Cardiac muscle cell (in vitro differentiated cells and primary cell): Measurements from ENCODE around the gene APBA2. TPM values are rescaled to one million over a fixed set of nuclear protein-coding genes. Genes with fewer than 3 reads are reported as not detected.
"Not testable (repeated sequence)": the region's sequence is repeated elsewhere in the genome, so short reads cannot be mapped to it uniquely, and the experiment has no call there.

Experiments used
- DNase-seq, 2 donors: peaks; one replicate each; pipeline versions ENCODE4 v3.0.0 to v3.0.0-alpha.2; 2010 to 2017; ENCODE audit warnings: low read depth in 1 of 2, low spot score in 1 of 2
- H3K27ac ChIP-seq: fragments of 200-600 bp; sonication (generic); 2 replicates; pipeline ENCODE4 v1.5.1; 2016
- H3K27me3 ChIP-seq: fragments of 200-600 bp; sonication (generic); 2 replicates; pipeline ENCODE4 v1.6.0; 2016; ENCODE audit warnings: control low read depth
- H3K36me3 ChIP-seq: fragments of 200-600 bp; sonication (generic); 2 replicates; pipeline ENCODE4 v1.5.1; 2016; ENCODE audit warnings: control low read depth
- H3K4me1 ChIP-seq: fragments of 200-600 bp; sonication (generic); 2 replicates; pipeline ENCODE4 v1.8.1; 2017; ENCODE audit warnings: low read depth, mild to moderate bottlenecking, mixed run types
- H3K4me3 ChIP-seq: fragments of 200-600 bp; sonication (generic); 2 replicates; pipeline ENCODE4 v1.5.1; 2016; ENCODE audit warnings: mild to moderate bottlenecking
- H3K9me3 ChIP-seq: fragments of 200-600 bp; sonication (generic); 2 replicates; pipeline ENCODE4 v1.5.1; 2017; ENCODE audit warnings: low read depth, mild to moderate bottlenecking, control low read depth
- CTCF ChIP-seq: IDR thresholded peaks from 2 replicates; pipeline ENCODE4 v1.5.1; 2012; ENCODE audit warnings: low read depth, mild to moderate bottlenecking, low read length
- polyA plus RNA-seq: library from polyadenylated mRNA; unstranded; fragments of >200 nt; fragmentation: Nextera tagmentation; extraction: Ambion mirVana; gene quantifications from 2 replicates; pipeline ENCODE4 v1.2.1, GENCODE V29; 2016
- total RNA-seq: library from RNA; depleted of rRNA; stranded (reverse); fragments of >200 nt; gene quantifications from 2 replicates; pipeline ENCODE4 v1.2.3, GENCODE V29; 2016

Gene APBA2
- total and polyA plus RNA-seq, 2 experiments from 2014 or later, result 20.5 to 33.2 TPM

GRCh38 chr15:29039466-29040369, 153.9 kb downstream of the APBA2 start:
- no peak overlapping the region for H3K27ac ChIP-seq

GRCh38 chr15:29040370-29040751, 154.6 kb downstream of the APBA2 start:
- peak in 1 of 2 donors; percentile 58 for DNase-seq
- Histone ChIP-seq H3K36me3 (no peaks in the 10 kb centered on the region), H3K9me3 (no peaks in the 10 kb centered on the region), H3K4me1 (no peaks in the 10 kb centered on the region), H3K27ac (no peak overlapping the region), H3K27me3 (no peaks in the 10 kb centered on the region), H3K4me3 (no peak overlapping the region)
- no peak for TF ChIP-seq CTCF

More at GRCh38 chr15:29039466-29040369, 153.9 kb downstream of the APBA2 start:
- H3K4me3 ChIP-seq, result no peak overlapping the region
- TF ChIP-seq CTCF, result no peak
- H3K9me3 ChIP-seq, result no peaks in the 10 kb centered on the region
- no peaks in the 10 kb centered on the region for H3K36me3 ChIP-seq
- no peak for DNase-seq
- H3K4me1 ChIP-seq, result no peaks in the 10 kb centered on the region
- H3K27me3 ChIP-seq, result no peaks in the 10 kb centered on the region

- no peak for DNase-seq
- no peak overlapping the region for H3K27ac ChIP-seq
- no peak overlapping the region for H3K4me3 ChIP-seq
- no peaks in the 10 kb centered on the region for H3K4me1 ChIP-seq
- no peak for TF ChIP-seq CTCF
- H3K36me3 ChIP-seq, result no peaks in the 10 kb centered on the region
- H3K9me3 ChIP-seq, result no peaks in the 10 kb centered on the region
- H3K27me3 ChIP-seq, result no peaks in the 10 kb centered on the region
Observed at GRCh38 chr15:29043736-29044502, 158.1 kb downstream of the APBA2 start.

- DNase-seq, result no peak
- Histone ChIP-seq H3K27me3 (no peaks in the 10 kb centered on the region), H3K4me3 (no peak overlapping the region), H3K9me3 (no peaks in the 10 kb centered on the region), H3K4me1 (peaks cover 3% of the 10 kb centered on the region), H3K27ac (no peak overlapping the region), H3K36me3 (no peaks in the 10 kb centered on the region)
- TF ChIP-seq CTCF, result no peak
Observed at GRCh38 chr15:29044503-29044901, 158.7 kb downstream of the APBA2 start.

- H3K27ac ChIP-seq, H3K36me3 ChIP-seq, H3K4me3 ChIP-seq, H3K9me3 ChIP-seq, H3K4me1 ChIP-seq, DNase-seq, H3K27me3 ChIP-seq: not testable (repeated sequence)
Observed at GRCh38 chr15:29045161-29045560, 159.4 kb downstream of the APBA2 start.

- DNase-seq, result peak in 1 of 2 donors; percentile 20
- Histone ChIP-seq H3K36me3 (no peaks in the 10 kb centered on the region), H3K4me3 (no peak overlapping the region), H3K27me3 (no peaks in the 10 kb centered on the region), H3K9me3 (no peaks in the 10 kb centered on the region), H3K4me1 (peaks cover 15% of the 10 kb centered on the region), H3K27ac (no peak overlapping the region)
- no peak for TF ChIP-seq CTCF
Observed at GRCh38 chr15:29045717-29046116, 159.9 kb downstream of the APBA2 start.
